ENCODE measurements around the gene MGAT2. TPM values are rescaled to one million over a fixed set of nuclear protein-coding genes. Genes with fewer than 3 reads are reported as not detected.
"Not testable (repeated sequence)": the region's sequence is repeated elsewhere in the genome, so short reads cannot be mapped to it uniquely, and the experiment has no call there.

The MGAT2 gene
- total and polyA plus RNA-seq, 9 of the 15 experiments (the other 6 are each of a cell fraction or from before 2014, with no cell fraction given), result 0.03 to 33.3 (median 24.6) TPM; not detected in 1

DNA sequence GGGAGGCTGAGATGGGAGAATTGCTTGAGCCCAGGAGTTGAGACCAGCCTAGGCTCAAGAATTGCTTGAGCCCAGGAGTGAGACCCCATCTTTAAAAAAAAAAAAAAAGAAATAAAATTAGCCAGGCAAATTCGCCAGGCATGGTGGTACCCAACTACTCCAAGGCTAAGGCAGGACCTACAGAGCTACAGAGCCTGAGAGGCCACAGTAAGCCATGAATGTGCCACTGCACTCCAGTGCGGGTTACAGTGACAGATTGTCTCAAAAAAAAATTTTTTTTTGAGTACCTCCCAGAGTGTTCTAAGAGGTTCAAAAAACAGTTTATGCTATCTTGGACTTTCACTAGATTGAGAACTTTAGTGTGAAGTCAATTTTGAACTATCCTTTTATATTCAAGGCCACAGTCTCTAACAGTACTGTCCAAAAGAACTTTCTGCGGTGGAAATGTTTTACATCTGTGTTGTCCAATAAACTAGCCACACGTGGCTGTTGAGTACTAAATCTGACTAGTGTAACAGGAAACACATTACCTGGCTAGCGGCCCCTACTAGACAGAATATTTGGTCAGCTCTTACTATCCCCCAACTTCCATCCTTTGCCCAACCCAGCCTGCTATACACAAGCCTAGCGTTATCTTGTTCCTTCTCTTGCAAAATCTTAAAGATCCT is 2.6 kb upstream of the MGAT2 start:
- BruUV-seq (replicated peaks), result no TSS peak
- H3K27me3 ChIP-seq (ENCODE audit: control insufficient read depth in 2 of 2, insufficient read depth in 2 of 2, low read length in 2 of 2), result no peaks in the 10 kb centered on the region
- intact Hi-C loops (cut with micrococcal nuclease), result no loop called here
- TF ChIP-seq SUPT5H (IDR thresholded peaks at IDR 0.05) (0 out of 2 replicates have a peak, but pooled peaks have one; percentile 29), POLR2A (conservative IDR thresholded peaks at IDR 0.05) (peak; percentile 10; the same call in 1 of the 2 replicates), ZZZ3 (IDR thresholded peaks at IDR 0.05) (no peak), HDAC2 (IDR thresholded peaks at IDR 0.05) (no peak), FOXJ3 (CRISPR knock-in tag; IDR thresholded peaks at IDR 0.05) (no peak), ILF3 (IDR thresholded peaks at IDR 0.05; ENCODE audit: borderline replicate concordance) (peak; percentile 60; the same call in 1 of the 2 replicates), SMARCA4 (IDR thresholded peaks at IDR 0.05) (no peak), POLR2AphosphoS5 (IDR thresholded peaks at IDR 0.05; ENCODE audit: control insufficient read depth, insufficient read depth, low read depth, low read length) (peak; percentile 30; the same call in 1 of the 2 replicates)
- peaks cover 0 to 14% of the 10 kb centered on the region in 2 experiments; a peak in 4 of 5 replicates for H3K4me1 ChIP-seq (replicated peaks in 1 of 2; ENCODE audit: control insufficient read depth in 2 of 2, insufficient read depth in 2 of 2, low read length in 2 of 2)
- in situ Hi-C loops (cut with MboI), result no loop called here
- no peak for FAIRE-seq
- CTCF ChIA-PET (ENCODE audit: low intra/inter-chr PET ratio), result no interaction called here
- no peak overlapping the region for H3K4me2 ChIP-seq (ENCODE audit: insufficient read depth, low read length)
- POLR2A ChIA-PET, result no interaction called here
- H3K9ac ChIP-seq (ENCODE audit: insufficient read depth in 1 of 2, low read depth in 2 of 2, low read length in 2 of 2), result no peak overlapping the region; a peak in 1 of 4 replicates
- H3K4me3 ChIP-seq, result no peak overlapping the region
- 61% methylated on average over 6 of the region's 6 CpGs for WGBS (ENCODE audit: insufficient coverage, low coverage, missing lambda C conversion rate)
- DNase-seq (ENCODE audit: extremely low read depth in 1 of 4, low spot score in 3 of 4), result no peak
- peaks cover 7% of the 10 kb centered on the region for H4K20me1 ChIP-seq (replicated peaks; ENCODE audit: control insufficient read depth, insufficient read depth, low read length)
- no peak overlapping the region for H3K27ac ChIP-seq (ENCODE audit: extremely low read depth, low read depth, low read length)
- no peak overlapping the region for H2AFZ ChIP-seq (ENCODE audit: low read depth, low read length)
- peaks cover 49% of the 10 kb centered on the region for H3K36me3 ChIP-seq (ENCODE audit: control insufficient read depth, insufficient read depth, low read length)
- H3K9me1 ChIP-seq (ENCODE audit: control insufficient read depth, insufficient read depth, low read length), result peaks cover 3% of the 10 kb centered on the region
- ATAC-seq, result no peak
- no peaks in the 10 kb centered on the region for H3K9me3 ChIP-seq (replicated peaks; ENCODE audit: control insufficient read depth, insufficient read depth, low read depth, low read length)
- peaks cover 64% of the 10 kb centered on the region for H3K79me2 ChIP-seq (ENCODE audit: control insufficient read depth, insufficient read depth, low read length)

- intact Hi-C loops (cut with micrococcal nuclease); H3K27me3 ChIP-seq (ENCODE audit: control insufficient read depth in 2 of 2, insufficient read depth in 2 of 2, low read length in 2 of 2); H3K9me1 ChIP-seq (ENCODE audit: control insufficient read depth, insufficient read depth, low read length); ATAC-seq; in situ Hi-C loops (cut with MboI); DNase-seq (ENCODE audit: extremely low read depth in 1 of 4, low spot score in 3 of 4); CTCF ChIA-PET (ENCODE audit: low intra/inter-chr PET ratio); H3K9me3 ChIP-seq (replicated peaks; ENCODE audit: control insufficient read depth, insufficient read depth, low read depth, low read length); H4K20me1 ChIP-seq (replicated peaks; ENCODE audit: control insufficient read depth, insufficient read depth, low read length); BruUV-seq (replicated peaks); H2AFZ ChIP-seq (ENCODE audit: low read depth, low read length): not testable (repeated sequence)
- peak overlapping the region; percentile 82 for H3K4me2 ChIP-seq (ENCODE audit: insufficient read depth, low read length)
- H3K27ac ChIP-seq (ENCODE audit: extremely low read depth, low read depth, low read length), result peak overlapping the region; percentile 98
- H3K4me3 ChIP-seq, result peak overlapping the region; percentile 89
- peaks cover 77% of the 10 kb centered on the region for H3K79me2 ChIP-seq (ENCODE audit: control insufficient read depth, insufficient read depth, low read length)
- POLR2A ChIA-PET, result interaction anchor here (0.6 to 5.3 kb wide), 6 partner anchors 9 to 894 kb away, joined by 3 to 36 read pairs (median 16); partner anchors contain the start of genes DNAAF2, LRR1 and RPS29
- peak overlapping the region; percentile 97 to 99 for H3K9ac ChIP-seq (ENCODE audit: insufficient read depth in 1 of 2, low read depth in 2 of 2, low read length in 2 of 2)
- H3K36me3 ChIP-seq (ENCODE audit: control insufficient read depth, insufficient read depth, low read length), result peaks cover 53% of the 10 kb centered on the region
- under 1% methylated on average over 10 of the region's 19 CpGs for WGBS (ENCODE audit: insufficient coverage, low coverage, missing lambda C conversion rate)
- FAIRE-seq, result peak; percentile 15
- peaks cover 4 to 14% of the 10 kb centered on the region in 2 experiments; a peak in 4 of 5 replicates for H3K4me1 ChIP-seq (replicated peaks in 1 of 2; ENCODE audit: control insufficient read depth in 2 of 2, insufficient read depth in 2 of 2, low read length in 2 of 2)
Measured at GRCh38 chr14:49619273-49619672, 1.3 kb upstream of the MGAT2 start.

All from K562 (cell line).